NCI-H2196 treated with DMSO at 0.1 percent for 48 hours (cell line): ENCODE measurements around the gene OPCML.

Experiments used
- DNase-seq: peaks from one replicate; lab custom pipeline; 2025; ENCODE audit not compliant: unreplicated experiment; lab: John Stamatoyannopoulos, UW

The OPCML gene

GRCh38 chr11:132649277-132649676 is 883.0 kb downstream of the OPCML start:
- DNase-seq = no peak

DNA sequence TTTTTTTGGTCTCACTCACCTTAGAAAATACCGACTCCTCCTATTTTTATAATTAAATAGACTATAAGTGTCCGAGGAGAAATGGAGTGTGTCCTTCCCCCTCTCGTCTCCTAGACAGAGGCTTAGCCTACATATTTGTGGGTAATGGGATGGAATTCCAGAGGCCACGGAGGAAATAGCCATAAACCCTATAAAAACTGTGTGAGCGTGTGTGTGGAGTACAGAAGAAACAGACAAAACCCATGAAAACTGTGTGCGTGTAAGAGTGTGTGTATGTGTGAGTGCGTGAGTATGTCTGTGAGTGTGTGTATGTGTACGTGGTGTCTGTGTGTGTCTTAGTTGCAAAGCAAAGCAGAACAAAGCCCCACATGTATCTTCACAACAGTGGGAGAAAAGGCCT is 883.5 kb downstream of the OPCML start:
- no peak for DNase-seq

DNA sequence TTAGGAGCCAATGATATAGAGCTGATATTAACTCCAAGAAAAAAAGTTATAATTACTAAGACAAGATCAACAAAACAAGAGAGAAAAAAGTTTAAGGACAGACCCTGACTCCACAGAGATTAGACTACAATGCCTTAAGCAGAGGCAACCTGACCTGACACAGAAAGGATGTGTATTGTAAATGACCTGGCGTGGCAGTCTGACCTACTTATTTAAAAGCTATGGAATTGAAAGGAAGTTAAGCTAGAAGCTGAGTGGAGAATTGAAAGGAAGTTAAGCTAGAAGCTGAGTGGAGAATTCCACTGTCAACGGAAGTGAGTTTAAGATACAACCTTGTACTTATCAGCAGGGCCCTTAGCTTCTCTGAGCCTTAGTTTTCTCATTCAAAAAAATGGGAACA is 885.4 kb downstream of the OPCML start:
- no peak for DNase-seq

DNA sequence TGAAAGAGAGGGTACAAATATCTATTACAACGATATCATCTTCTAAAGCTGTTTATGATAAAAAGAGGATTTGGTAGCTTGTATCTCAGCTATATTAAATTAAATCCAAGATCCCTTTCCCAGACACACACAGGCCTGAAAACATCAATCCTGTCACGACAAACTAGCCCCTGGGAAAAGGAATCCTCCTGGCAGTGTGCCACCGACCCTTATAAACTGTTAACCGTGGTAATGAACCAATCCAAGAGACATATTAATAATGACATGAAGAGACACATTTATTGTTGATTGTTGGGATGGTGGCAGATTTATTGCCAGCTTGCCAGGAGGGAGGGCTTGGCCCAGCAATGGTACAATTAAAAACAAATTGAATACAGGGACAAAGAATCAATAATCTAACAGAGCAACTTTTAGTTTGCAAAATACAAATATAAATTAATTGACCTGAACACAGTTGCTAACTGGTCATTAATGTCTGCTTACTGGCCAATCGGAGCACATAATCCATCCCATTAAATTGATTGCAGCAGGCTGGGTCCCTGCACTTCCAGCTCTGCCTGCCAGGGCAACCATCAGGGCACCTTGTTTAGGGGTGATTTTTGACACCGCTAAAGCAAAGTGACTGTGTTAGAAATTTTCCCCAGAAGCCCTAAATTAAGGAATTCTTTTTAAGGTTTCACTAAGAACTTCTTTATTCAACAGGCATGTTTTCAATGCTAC is 887.6 kb downstream of the OPCML start:
- DNase-seq = no peak

- no peak for DNase-seq
These were observed 889.1 kb downstream of the OPCML start for GRCh38 chr11:132643239-132643638.

DNA sequence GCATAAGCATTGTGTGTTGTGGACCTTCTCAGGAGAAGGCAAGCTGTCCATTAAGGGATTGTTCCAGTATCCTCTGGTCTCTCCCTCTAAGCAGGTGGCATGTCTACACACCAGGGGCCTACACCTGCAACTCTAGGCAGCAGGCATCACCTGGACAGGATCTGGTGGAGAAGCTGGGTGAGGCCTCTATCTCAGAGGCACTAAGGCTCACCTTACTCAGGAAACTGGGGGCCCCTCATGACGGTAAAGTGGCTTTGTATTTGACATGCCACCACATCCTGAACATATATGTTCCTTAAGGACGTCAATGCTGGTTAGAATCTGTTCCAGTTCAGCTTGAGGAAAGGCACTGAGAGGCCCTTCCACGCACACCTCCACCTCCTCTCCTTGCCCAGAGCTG is 891.3 kb downstream of the OPCML start:
- no peak for DNase-seq

- no peak for DNase-seq
These were observed 892.3 kb downstream of the OPCML start for GRCh38 chr11:132639986-132640385.

DNA sequence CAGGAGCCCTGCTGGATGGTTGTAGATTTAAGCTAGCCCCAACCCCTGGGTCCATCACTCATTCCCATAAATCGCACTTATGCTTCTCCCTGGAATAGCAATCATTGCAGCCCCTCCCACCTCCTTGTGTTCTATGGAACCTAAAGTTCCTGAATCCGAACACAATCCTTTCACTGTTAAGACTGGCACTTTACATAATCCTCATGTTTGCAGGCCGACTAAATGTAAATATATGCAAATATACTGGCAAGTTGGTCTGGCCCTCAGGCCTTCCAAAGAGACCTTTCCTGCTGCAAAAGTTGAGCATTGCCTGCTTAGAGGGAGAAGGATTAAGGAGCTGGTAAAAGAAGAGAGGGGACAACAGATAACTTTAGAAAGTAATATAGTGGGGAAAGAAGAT is 892.9 kb downstream of the OPCML start:
- DNase-seq = no peak

DNA sequence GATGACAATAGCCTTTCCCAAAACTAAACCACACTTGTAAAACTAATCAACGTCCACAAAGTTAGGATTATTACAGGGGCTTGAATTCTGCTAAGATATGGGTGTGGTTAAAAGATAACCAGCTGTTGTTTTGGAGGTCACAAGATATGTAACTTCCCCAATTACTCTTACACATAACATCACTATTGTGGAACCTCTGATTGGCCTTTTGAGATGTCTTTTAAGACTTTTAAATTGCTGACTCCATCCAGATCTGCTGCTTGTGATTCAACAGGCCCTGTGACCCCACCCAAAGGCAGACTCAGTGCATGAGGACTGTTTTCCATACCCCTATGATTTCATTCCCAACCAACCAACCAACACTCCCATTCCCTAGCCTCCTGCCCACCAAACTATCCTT is 893.9 kb downstream of the OPCML start:
- DNase-seq = no peak

DNA sequence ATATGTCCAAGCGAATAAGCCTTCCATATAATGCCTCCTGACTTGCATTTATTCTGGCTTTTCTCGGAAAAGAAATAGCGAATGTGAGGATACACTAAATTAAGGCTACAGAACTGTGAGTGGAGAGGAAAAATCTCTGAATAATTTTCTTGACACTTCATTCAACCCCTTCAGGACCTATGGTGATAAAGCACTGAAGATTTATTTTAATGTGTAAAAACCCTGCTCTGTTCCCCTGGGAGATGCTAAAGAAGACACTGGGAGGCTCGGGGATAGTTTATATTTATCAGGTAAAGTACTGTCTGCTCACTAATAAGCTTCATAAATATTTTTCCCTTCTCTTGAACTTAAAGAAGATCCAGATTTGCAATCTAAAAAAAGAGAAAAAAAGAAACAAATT is 895.8 kb downstream of the OPCML start:
- no peak for DNase-seq

DNA sequence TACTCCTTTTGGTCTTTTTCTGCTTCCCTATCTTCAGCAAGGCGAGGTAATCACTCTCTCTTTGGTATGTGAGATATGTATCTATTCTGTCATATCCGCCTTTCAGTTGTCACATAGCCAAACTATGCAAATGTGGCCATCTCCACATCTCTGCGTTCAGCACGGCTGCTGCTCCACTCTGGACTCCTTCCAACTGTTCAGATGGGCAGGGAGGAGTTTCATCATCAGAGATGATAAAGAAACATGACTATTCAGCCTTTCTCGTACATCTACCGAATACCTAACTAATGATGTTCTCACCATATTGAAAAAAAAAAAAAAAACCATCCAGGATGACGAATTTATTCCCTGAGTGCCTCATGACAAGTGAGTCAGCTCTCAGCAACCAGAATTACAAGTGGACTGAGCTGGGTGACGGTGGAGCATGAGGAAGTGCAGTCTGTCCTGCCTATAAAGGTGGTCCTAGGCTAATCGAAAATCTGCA is 899.6 kb downstream of the OPCML start:
- DNase-seq = no peak

DNA sequence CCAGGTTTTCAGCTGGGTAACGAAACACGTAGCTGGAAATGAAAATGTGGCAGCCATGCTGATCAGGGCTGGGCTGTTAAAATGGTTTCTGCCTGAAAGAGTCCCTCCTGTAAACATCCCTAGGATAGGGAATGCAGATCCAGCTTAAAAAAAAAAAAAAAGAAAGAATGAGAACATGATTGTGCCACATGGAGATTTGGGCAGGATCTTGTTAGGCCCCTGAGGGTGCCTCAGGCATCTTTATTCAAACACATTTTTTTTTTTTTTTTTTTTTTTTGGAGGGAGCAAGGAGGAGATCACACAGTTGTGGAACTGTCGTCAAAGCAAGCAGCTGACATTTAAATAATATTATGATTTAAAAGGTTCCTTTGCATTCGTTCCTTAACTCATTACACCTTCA is 900.3 kb downstream of the OPCML start:
- no peak for DNase-seq

- no peak for DNase-seq
These were observed 904.3 kb downstream of the OPCML start for GRCh38 chr11:132627981-132628380.

DNA sequence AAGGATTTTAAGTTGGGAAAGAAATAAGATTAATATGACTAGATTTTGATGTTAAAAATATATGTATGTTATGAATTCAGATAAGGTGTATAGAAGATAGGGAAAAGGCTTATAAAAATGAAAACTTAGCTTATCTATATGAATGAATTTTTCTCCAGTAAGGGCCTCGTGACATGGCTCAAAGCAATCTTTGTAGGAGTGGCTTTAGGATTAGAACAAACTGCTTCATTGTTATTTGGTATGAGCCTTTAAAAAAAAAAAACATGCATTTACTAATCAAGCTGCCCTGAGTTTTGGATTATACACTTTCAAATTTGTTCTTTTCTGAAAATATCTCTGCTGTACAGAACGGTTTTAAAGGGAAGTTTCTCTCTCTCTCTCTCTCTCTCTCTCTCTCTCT is 905.9 kb downstream of the OPCML start:
- no peak for DNase-seq

GRCh38 chr11:132623511-132623910 is 908.8 kb downstream of the OPCML start:
- DNase-seq = no peak

GRCh38 chr11:132621976-132622580 is 910.2 kb downstream of the OPCML start:
- no peak for DNase-seq

GRCh38 chr11:132620423-132620822 is 911.9 kb downstream of the OPCML start:
- no peak for DNase-seq

DNA sequence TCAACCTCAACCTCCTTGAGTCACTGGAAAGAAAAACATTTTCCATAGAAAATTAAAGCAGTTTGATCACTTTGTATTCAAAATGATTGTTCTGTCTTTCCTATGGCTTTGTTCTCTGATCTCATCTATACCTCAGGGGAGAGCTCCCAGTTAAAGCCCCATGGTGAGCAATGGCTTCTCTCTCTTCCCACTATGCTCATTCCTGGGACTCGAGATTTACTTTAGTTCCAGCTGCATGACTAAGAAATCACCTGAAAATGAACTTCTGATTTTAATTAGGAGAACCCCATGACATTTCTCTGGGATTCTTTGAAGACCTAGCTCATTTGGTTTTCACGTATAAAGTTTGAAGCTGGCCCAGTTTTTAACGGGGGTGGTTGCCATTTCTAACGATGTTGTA is 921.5 kb downstream of the OPCML start:
- DNase-seq = no peak

DNA sequence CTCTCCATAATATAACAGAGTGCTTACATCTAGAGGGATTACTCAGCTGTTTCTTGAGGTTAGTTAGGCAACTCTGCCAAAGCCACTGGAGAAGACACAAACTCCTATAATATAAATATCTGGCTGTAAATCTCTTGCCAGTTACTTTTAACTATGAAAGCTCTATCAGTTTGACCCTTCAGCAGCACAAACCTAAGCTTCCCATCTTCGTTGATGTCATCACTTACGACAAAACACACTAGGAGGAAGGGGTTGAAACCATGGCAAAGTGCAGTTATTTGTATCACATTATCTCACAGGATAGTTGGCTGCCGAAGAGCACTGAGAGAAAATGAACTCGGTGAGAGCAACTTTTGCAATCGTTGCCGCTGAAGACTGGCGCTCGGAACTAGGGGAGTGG is 922.1 kb downstream of the OPCML start:
- no peak for DNase-seq

DNA sequence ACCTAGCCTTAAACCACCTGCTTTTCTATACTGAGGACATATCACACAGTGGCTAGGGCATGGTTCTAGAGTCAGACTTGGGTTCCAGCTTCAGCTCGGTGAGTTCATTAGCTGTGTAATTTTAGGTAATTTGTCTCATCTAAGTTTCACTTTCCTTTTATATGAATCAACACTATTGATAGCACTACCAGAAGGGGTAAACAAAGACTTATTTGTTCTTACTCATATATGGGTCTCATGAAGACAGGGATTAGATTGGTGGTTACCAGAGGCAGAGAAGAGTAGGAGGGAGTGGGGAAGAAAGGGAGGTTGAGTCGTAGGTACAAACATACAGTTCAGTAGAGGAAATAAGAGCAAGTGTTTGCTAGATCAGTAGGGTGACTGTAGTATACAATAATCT is 924.7 kb downstream of the OPCML start:
- no peak for DNase-seq

DNA sequence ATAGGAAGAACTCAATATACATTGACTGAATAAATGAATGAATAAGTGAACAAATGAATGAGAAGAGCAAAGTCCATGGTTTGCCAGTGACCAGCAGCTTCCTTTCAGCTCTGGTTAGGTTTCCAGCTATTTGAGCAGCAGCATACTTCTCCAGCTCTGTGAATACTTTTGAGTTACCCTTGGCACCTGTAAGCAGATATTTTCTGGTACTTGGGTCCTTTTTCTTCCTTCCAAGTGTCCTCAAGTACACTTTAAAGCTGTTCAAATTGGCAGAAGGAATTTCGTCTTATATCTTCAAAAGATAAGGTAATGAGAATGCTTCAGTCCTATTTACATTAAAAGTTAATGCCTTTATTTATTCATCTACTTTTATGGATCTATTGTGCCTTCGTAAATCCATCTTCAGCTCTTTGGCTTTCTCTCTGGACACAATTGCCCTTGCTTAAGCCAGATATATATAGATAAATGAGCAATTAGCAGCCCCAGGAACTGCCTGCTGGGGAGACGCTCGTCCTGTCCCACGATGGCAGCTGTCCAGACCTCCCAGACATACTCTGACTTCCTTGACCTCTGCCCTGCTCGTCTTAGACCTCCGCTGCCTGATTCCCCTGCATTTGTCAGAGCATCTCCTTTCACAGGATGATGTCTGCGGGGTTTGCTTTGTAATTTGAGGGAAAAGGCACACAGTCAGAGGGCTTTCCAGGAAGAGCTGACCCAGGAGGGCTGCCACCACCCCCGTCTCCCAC is 926.3 kb downstream of the OPCML start:
- DNase-seq = no peak

DNA sequence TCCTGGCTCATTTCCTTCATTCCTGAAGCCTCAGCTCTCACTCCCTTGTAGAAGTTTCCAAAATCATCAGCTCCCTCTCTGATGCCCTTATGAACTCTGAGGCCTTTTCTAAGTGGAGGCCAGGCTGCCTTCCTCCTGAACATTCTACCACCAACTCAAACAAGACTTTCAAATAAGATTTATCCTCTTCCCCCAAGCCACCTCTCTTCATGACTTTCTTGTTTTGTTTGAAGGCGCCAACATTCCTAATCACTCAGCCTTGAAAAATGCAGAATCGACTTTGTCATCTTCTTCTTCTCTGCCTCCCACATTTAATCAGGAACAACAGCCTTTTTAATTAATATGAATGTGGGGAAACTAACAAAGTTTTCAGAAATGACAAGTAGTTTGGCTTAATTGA is 927.9 kb downstream of the OPCML start:
- no peak for DNase-seq
